Measurements from ENCODE around the gene TC2N.

DNA sequence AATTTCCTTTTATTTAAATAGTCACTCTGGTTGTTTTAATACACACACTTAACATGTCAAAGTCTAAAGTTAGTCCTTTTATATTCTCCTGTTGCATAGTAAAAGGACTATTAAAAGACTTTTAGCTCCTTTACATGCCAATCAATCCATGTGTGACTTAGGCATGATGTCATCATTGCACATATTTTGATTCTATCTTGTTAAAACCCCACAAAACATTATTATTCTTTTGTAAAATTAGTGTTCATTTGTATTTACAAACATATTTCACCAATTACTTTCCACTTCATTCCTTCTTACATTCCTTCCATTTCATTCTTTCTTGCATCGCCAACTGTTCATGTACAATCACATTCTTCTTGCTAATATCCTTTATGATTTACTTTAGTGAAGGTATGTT lies 39.6 kb downstream of the TC2N start:
- TF ChIP-seq, protein P1, sequence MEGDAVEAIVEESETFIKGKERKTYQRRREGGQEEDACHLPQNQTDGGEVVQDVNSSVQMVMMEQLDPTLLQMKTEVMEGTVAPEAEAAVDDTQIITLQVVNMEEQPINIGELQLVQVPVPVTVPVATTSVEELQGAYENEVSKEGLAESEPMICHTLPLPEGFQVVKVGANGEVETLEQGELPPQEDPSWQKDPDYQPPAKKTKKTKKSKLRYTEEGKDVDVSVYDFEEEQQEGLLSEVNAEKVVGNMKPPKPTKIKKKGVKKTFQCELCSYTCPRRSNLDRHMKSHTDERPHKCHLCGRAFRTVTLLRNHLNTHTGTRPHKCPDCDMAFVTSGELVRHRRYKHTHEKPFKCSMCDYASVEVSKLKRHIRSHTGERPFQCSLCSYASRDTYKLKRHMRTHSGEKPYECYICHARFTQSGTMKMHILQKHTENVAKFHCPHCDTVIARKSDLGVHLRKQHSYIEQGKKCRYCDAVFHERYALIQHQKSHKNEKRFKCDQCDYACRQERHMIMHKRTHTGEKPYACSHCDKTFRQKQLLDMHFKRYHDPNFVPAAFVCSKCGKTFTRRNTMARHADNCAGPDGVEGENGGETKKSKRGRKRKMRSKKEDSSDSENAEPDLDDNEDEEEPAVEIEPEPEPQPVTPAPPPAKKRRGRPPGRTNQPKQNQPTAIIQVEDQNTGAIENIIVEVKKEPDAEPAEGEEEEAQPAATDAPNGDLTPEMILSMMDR (IDR thresholded peaks at IDR 0.05; ENCODE audit: low read depth, low read length), result no peak
- no peak for TF ChIP-seq EZH2phosphoT487 (IDR thresholded peaks at IDR 0.05; ENCODE audit: low read depth)

Measured in OCI-LY3 (cell line).